ENCODE measurements around the gene NOCT.
A peak's percentile ranks its signal among the peaks of the same experiment; 100 is the strongest.

Gene NOCT

GRCh38 chr4:139011225-139011950 is 4.2 kb upstream of the NOCT start:
- peaks cover 4% of the 10 kb centered on the region; the same call in 1 of the 2 replicates for H3K79me2 ChIP-seq (ENCODE audit: low read length)
- no peak for DNase-seq
- peaks cover 13% of the 10 kb centered on the region for H3K4me1 ChIP-seq (ENCODE audit: low read length)
- no peaks in the 10 kb centered on the region for H3K36me3 ChIP-seq (replicated peaks; ENCODE audit: insufficient read depth, low read length)
- no peaks in the 10 kb centered on the region for H3K9me2 ChIP-seq (replicated peaks; ENCODE audit: insufficient read depth, low read length)
- no peaks in the 10 kb centered on the region for H3K27me3 ChIP-seq (replicated peaks; ENCODE audit: insufficient read depth, low read length)
- no peaks in the 10 kb centered on the region for H4K20me1 ChIP-seq (ENCODE audit: insufficient read depth, low read length)
- H3K4me2 ChIP-seq (ENCODE audit: low read depth, low read length) = no peak overlapping the region
- peaks cover 4% of the 10 kb centered on the region for H3F3A ChIP-seq (ENCODE audit: insufficient read depth, low read length)
- no peak overlapping the region for H3K9ac ChIP-seq (ENCODE audit: low read length)
- TF ChIP-seq CTCF (IDR thresholded peaks at IDR 0.05; ENCODE audit: low read length) = no peak
- TF ChIP-seq EZH2 (optimal IDR thresholded peaks at IDR 0.05; ENCODE audit: low read depth, low read length) = no peak
- TF ChIP-seq EZH2phosphoT487 (IDR thresholded peaks at IDR 0.05; ENCODE audit: low read length) = no peak
- no peak overlapping the region for H3K4me3 ChIP-seq (ENCODE audit: low read length)
- no peak overlapping the region for H3K27ac ChIP-seq (ENCODE audit: low read length)
- H3K9me3 ChIP-seq (replicated peaks; ENCODE audit: insufficient read depth, low read length) = no peaks in the 10 kb centered on the region
- no peak overlapping the region for H2AFZ ChIP-seq (ENCODE audit: low read length)

GRCh38 chr4:139014371-139015268 is 961 bp upstream of the NOCT start:
- no peaks in the 10 kb centered on the region for H3K9me2 ChIP-seq (replicated peaks; ENCODE audit: insufficient read depth, low read length)
- peak; percentile 32 for DNase-seq
- no peaks in the 10 kb centered on the region; the same call in 1 of the 2 replicates for H3K36me3 ChIP-seq (replicated peaks; ENCODE audit: insufficient read depth, low read length)
- peak overlapping the region; percentile 80 for H3K9ac ChIP-seq (ENCODE audit: low read length)
- no peaks in the 10 kb centered on the region for H3K27me3 ChIP-seq (replicated peaks; ENCODE audit: insufficient read depth, low read length)
- H3K4me3 ChIP-seq (ENCODE audit: low read length) = peak overlapping the region; percentile 95
- H3K4me2 ChIP-seq (ENCODE audit: low read depth, low read length) = peak overlapping the region; percentile 83
- H3F3A ChIP-seq (ENCODE audit: insufficient read depth, low read length) = peaks cover 6% of the 10 kb centered on the region
- TF ChIP-seq EZH2phosphoT487 (IDR thresholded peaks at IDR 0.05; ENCODE audit: low read length) (no peak), CTCF (IDR thresholded peaks at IDR 0.05; ENCODE audit: low read length) (no peak), EZH2 (optimal IDR thresholded peaks at IDR 0.05; ENCODE audit: low read depth, low read length) (no peak)
- H3K4me1 ChIP-seq (ENCODE audit: low read length) = peaks cover 17% of the 10 kb centered on the region
- H3K9me3 ChIP-seq (replicated peaks; ENCODE audit: insufficient read depth, low read length) = no peaks in the 10 kb centered on the region
- peak overlapping the region; percentile 77; the same call in 1 of the 2 replicates for H3K27ac ChIP-seq (ENCODE audit: low read length)
- peak overlapping the region; percentile 75 for H2AFZ ChIP-seq (ENCODE audit: low read length)
- H4K20me1 ChIP-seq (ENCODE audit: insufficient read depth, low read length) = no peaks in the 10 kb centered on the region
- peaks cover 36% of the 10 kb centered on the region for H3K79me2 ChIP-seq (ENCODE audit: low read length)

- H3K27me3 ChIP-seq (replicated peaks; ENCODE audit: insufficient read depth, low read length) = no peaks in the 10 kb centered on the region
- TF ChIP-seq EZH2 (optimal IDR thresholded peaks at IDR 0.05; ENCODE audit: low read depth, low read length) = no peak
- TF ChIP-seq CTCF (IDR thresholded peaks at IDR 0.05; ENCODE audit: low read length) = no peak
- TF ChIP-seq EZH2phosphoT487 (IDR thresholded peaks at IDR 0.05; ENCODE audit: low read length) = no peak
- H4K20me1 ChIP-seq (ENCODE audit: insufficient read depth, low read length) = no peaks in the 10 kb centered on the region
- H3K79me2 ChIP-seq (ENCODE audit: low read length) = peaks cover 50% of the 10 kb centered on the region
- peaks cover 17% of the 10 kb centered on the region for H3K4me1 ChIP-seq (ENCODE audit: low read length)
- no peaks in the 10 kb centered on the region for H3K9me3 ChIP-seq (replicated peaks; ENCODE audit: insufficient read depth, low read length)
- DNase-seq = peak; percentile 66
- H3K9me2 ChIP-seq (replicated peaks; ENCODE audit: insufficient read depth, low read length) = no peaks in the 10 kb centered on the region
- no peaks in the 10 kb centered on the region; the same call in 1 of the 2 replicates for H3K36me3 ChIP-seq (replicated peaks; ENCODE audit: insufficient read depth, low read length)
- H3K4me3 ChIP-seq (ENCODE audit: low read length) = peak overlapping the region; percentile 95
- peak overlapping the region; percentile 91 for H2AFZ ChIP-seq (ENCODE audit: low read length)
- H3K4me2 ChIP-seq (ENCODE audit: low read depth, low read length) = peak overlapping the region; percentile 79
- peaks cover 6% of the 10 kb centered on the region for H3F3A ChIP-seq (ENCODE audit: insufficient read depth, low read length)
- H3K9ac ChIP-seq (ENCODE audit: low read length) = peak overlapping the region; percentile 80
- peak overlapping the region; percentile 77; the same call in 1 of the 2 replicates for H3K27ac ChIP-seq (ENCODE audit: low read length)
These were observed 429 bp downstream of the NOCT start for GRCh38 chr4:139015948-139016471.

Measured in MM.1S (cell line).